Large intestine (tissue), 3 donors: Measurements from ENCODE around the gene DOCK2. TPM values are rescaled to one million over a fixed set of nuclear protein-coding genes. Genes with fewer than 3 reads are reported as not detected.

ENCODE experiments used
- DNase-seq, 2 donors: peaks; one replicate each; pipeline versions ENCODE4 v3.0.0 to v3.0.0-alpha.2; 2013
- H3K27ac ChIP-seq: one replicate; pipeline ENCODE4 v1.5.1; 2013; ENCODE audit warnings: low read length
- H3K27me3 ChIP-seq: 2 replicates; pipeline ENCODE4 v1.6.1; 2013; ENCODE audit warnings: low read length; ENCODE audit not compliant: control insufficient read depth, insufficient read depth
- H3K36me3 ChIP-seq: 2 replicates; pipeline ENCODE4 v1.6.1; 2013; ENCODE audit warnings: low read length; ENCODE audit not compliant: control insufficient read depth, insufficient read depth
- H3K4me1 ChIP-seq: one replicate; pipeline ENCODE4 v1.6.1; 2013; ENCODE audit warnings: low read length; ENCODE audit not compliant: control insufficient read depth, insufficient read depth
- H3K4me3 ChIP-seq: one replicate; pipeline ENCODE4 v1.5.1; 2013; ENCODE audit warnings: low read length
- H3K9me3 ChIP-seq: one replicate; pipeline ENCODE4 v1.6.1; 2013; ENCODE audit warnings: mild to moderate bottlenecking, low read depth, low read length, moderate library complexity; ENCODE audit not compliant: control insufficient read depth
- WGBS: methylation state at CpG from one replicate; pipeline ENCODE4 v1.1.5; 2013; ENCODE audit warnings: low lambda C conversion rate; ENCODE audit not compliant: insufficient coverage; 5-methylcytosine and 5-hydroxymethylcytosine counted together
- polyA plus RNA-seq: library from polyadenylated mRNA; unstranded; fragments of 120-200 nt; gene quantifications from one replicate; pipeline ENCODE4 v1.2.1, GENCODE V29; 2013

Gene DOCK2
- polyA plus RNA-seq, 1 donor, result 6.2 TPM

DNA sequence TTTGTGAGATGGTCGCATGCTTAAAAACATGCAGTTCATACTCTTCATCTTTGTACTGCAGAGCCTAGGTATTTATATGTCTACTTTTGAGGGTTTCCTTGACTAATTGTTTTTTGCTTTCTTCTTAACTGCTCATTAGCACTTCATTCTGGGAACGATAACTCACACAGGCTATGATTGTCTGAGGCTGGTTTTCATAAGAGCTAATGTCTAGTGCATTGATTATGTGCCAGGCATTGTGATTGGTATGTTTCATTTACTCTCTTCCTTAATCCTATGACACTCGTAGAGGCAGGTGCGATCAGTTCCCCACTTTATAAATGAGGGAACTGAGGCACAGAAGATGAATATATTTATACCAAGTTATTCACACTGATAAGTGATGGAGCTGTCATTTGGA, 249.6 kb downstream of the DOCK2 start:
- 100% methylated on average over 1 of the region's 4 CpGs for WGBS
- no peaks in the 10 kb centered on the region for H3K4me1 ChIP-seq
- no peak overlapping the region for H3K4me3 ChIP-seq
- no peak for DNase-seq
- H3K36me3 ChIP-seq, result no peaks in the 10 kb centered on the region
- no peak overlapping the region for H3K27ac ChIP-seq
- no peaks in the 10 kb centered on the region for H3K27me3 ChIP-seq
- no peaks in the 10 kb centered on the region for H3K9me3 ChIP-seq

GRCh38 chr5:169889572-169889971, 252.5 kb downstream of the DOCK2 start:
- DNase-seq, result no peak
- no peaks in the 10 kb centered on the region for H3K27me3 ChIP-seq
- H3K36me3 ChIP-seq, result no peaks in the 10 kb centered on the region
- no peak overlapping the region for H3K27ac ChIP-seq
- no CpG with 5 or more reads among the region's 4 CpGs for WGBS
- no peaks in the 10 kb centered on the region for H3K4me1 ChIP-seq
- no peaks in the 10 kb centered on the region for H3K9me3 ChIP-seq
- H3K4me3 ChIP-seq, result no peak overlapping the region

GRCh38 chr5:169893010-169893409, 255.9 kb downstream of the DOCK2 start:
- Histone ChIP-seq H3K4me3 (no peak overlapping the region), H3K9me3 (no peaks in the 10 kb centered on the region), H3K4me1 (no peaks in the 10 kb centered on the region), H3K27ac (no peak overlapping the region), H3K36me3 (no peaks in the 10 kb centered on the region), H3K27me3 (no peaks in the 10 kb centered on the region)
- DNase-seq, result no peak

DNA sequence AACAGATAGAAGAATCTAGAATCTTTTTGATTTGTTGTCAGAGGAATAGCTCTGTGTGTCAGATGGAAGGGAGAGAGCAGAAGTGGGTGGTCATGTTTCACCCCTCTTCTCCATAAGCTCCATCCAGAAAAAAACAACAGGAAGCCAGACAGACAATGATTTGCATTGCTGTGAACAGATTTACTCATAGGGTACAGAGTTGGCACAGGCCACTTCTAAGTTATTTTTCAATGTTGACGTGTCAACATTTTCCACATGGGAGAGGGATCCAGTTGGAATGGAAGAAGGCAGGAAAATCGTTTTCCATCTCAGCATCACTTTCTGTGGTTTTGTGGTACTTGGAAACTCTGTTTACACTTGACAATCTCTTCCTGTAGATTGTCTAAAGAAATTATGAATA, 256.5 kb downstream of the DOCK2 start:
- H3K9me3 ChIP-seq, result no peaks in the 10 kb centered on the region
- H3K4me1 ChIP-seq, result no peaks in the 10 kb centered on the region
- no peaks in the 10 kb centered on the region for H3K27me3 ChIP-seq
- WGBS, result no CpG with 5 or more reads among the region's 2 CpGs
- no peak overlapping the region for H3K27ac ChIP-seq
- no peak overlapping the region for H3K4me3 ChIP-seq
- H3K36me3 ChIP-seq, result no peaks in the 10 kb centered on the region
- DNase-seq, result no peak

GRCh38 chr5:169895926-169896325, 258.9 kb downstream of the DOCK2 start:
- H3K4me3 ChIP-seq, result no peak overlapping the region
- DNase-seq, result no peak
- no peak overlapping the region for H3K27ac ChIP-seq
- H3K9me3 ChIP-seq, result no peaks in the 10 kb centered on the region
- no CpG with 5 or more reads among the region's 7 CpGs for WGBS
- no peaks in the 10 kb centered on the region for H3K4me1 ChIP-seq
- H3K36me3 ChIP-seq, result no peaks in the 10 kb centered on the region
- no peaks in the 10 kb centered on the region for H3K27me3 ChIP-seq

GRCh38 chr5:169897481-169897880, 260.4 kb downstream of the DOCK2 start:
- no peaks in the 10 kb centered on the region for H3K36me3 ChIP-seq

DNA sequence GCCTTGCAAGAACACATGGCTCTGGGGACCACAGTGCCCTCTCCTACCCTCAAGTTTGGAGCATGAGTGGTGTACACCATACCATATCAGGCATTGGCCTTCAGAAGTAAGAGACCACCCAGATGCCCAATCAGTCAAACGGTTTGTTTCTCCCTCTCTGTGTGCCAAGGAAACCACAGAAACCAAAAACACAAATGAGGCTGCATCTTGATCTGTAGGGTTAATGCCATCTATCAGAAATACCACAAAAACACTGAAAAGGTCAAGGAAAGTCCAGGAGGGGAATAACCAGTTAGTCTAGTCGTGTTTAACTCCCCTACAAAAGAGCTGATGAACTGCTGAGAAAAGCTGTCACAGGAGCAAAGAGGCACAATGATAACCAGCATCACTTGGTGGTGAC, 264.8 kb downstream of the DOCK2 start:
- no peaks in the 10 kb centered on the region for H3K9me3 ChIP-seq
- H3K27ac ChIP-seq, result no peak overlapping the region
- WGBS, result no CpG with 5 or more reads among the region's 2 CpGs
- H3K27me3 ChIP-seq, result no peaks in the 10 kb centered on the region
- H3K4me3 ChIP-seq, result no peak overlapping the region
- H3K4me1 ChIP-seq, result no peaks in the 10 kb centered on the region
- no peak for DNase-seq
- no peaks in the 10 kb centered on the region for H3K36me3 ChIP-seq

More at GRCh38 chr5:169897481-169897880, 260.4 kb downstream of the DOCK2 start:
- no peaks in the 10 kb centered on the region for H3K27me3 ChIP-seq
- no CpG with 5 or more reads among the region's 4 CpGs for WGBS
- no peaks in the 10 kb centered on the region for H3K9me3 ChIP-seq
- no peak overlapping the region for H3K27ac ChIP-seq
- H3K4me1 ChIP-seq, result no peaks in the 10 kb centered on the region
- DNase-seq, result no peak
- H3K4me3 ChIP-seq, result no peak overlapping the region

DNA sequence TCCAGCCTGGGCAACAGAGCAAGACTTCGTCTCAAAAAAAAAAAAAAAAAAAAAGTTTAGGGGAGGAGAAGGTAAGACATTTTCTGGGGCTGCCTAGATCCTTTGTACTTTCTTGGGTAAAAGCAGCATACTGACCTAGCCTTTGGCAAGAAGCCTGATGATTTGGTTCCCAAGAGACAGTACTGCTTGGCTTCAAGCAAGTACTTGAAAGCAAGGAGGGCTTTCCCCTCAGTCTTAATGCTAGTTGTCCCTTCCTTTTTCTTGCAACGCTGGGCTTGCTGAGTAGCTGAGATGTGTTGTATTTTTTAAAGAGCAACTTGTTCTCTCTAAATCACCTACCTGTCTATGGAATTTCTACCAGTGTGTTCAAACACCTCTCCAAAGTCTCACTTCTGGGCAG, 267.0 kb downstream of the DOCK2 start:
- 100% methylated on average over 1 of the region's 2 CpGs for WGBS
- no peak for DNase-seq

GRCh38 chr5:169904508-169904907, 267.4 kb downstream of the DOCK2 start:
- H3K9me3 ChIP-seq, result no peaks in the 10 kb centered on the region
- H3K36me3 ChIP-seq, result no peaks in the 10 kb centered on the region
- 50% methylated on average over 2 of the region's 5 CpGs for WGBS
- H3K4me1 ChIP-seq, result no peaks in the 10 kb centered on the region
- H3K4me3 ChIP-seq, result no peak overlapping the region
- no peaks in the 10 kb centered on the region for H3K27me3 ChIP-seq
- no peak overlapping the region for H3K27ac ChIP-seq
- DNase-seq, result no peak

More for the DNA sequence above, 267.0 kb downstream of the DOCK2 start:
- no peaks in the 10 kb centered on the region for H3K36me3 ChIP-seq
- H3K4me1 ChIP-seq, result no peaks in the 10 kb centered on the region
- no peaks in the 10 kb centered on the region for H3K9me3 ChIP-seq
- no peak overlapping the region for H3K4me3 ChIP-seq
- H3K27me3 ChIP-seq, result no peaks in the 10 kb centered on the region
- no peak overlapping the region for H3K27ac ChIP-seq

DNA sequence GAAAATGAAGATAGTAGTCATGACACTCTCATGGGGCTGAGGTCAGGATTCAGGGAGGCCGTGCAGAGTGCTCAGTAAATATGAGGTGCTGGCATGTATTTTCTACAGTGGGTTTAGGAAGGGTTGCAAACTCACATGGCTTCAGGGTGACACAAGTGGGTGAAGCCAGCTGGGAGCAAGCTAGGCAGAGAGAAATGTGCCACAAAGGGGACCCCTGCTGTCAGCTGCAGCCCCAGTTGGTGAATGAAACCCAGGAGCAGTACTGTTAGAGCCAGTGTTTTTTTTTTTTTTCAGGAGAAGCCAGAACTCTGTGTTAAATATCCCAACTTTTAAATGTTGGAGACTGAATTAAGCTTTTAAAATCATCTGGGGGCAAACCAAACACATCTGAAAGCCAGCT, 267.9 kb downstream of the DOCK2 start:
- H3K9me3 ChIP-seq, result no peaks in the 10 kb centered on the region
- H3K4me1 ChIP-seq, result no peaks in the 10 kb centered on the region
- no peaks in the 10 kb centered on the region for H3K36me3 ChIP-seq
- H3K4me3 ChIP-seq, result no peak overlapping the region
- no peaks in the 10 kb centered on the region for H3K27me3 ChIP-seq
- WGBS, result no CpG with 5 or more reads among the region's 1 CpG
- no peak overlapping the region for H3K27ac ChIP-seq
- DNase-seq, result no peak

DNA sequence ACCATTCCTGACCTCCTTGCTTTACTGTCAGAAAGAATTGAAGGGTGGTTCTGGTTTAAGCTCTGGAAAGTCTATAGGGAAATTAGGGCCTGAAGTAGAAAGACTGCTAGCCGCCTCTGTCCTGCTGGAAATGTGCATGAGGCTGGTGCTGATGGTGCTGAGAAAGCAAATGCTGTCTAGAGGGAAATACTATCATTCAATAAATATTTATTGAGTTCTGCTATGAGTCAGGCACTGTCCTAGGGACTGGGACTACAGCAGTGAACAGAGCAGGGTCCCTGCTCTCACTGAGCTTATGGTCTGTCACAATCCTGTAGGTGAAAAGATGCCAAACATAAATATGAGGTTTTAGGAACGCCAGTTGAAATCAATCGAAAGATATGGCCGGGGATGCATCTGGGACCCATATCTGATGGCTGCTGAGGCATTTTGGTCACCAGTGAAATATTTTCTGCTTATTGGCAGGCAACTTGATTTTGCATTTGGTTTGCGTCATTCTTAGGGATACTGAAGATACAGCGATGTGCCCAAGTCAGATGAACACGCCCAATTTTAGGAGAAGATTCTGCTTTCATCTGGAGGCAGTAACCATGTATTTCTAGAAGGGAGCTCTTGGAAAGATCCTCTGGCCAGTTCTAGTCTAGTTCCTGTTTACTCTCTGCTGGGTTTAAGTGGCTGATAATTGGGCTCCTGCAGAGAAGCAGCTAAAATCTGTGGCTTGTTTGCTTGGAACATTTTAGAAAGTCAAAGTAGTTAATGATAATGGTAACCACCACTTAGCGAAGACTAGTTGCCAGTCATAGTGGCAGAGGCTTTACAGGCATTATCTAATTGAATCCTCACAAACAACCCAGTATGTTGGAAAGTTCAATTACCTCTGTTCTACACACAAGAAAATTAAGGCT, 269.9 kb downstream of the DOCK2 start:
- no peaks in the 10 kb centered on the region for H3K9me3 ChIP-seq
- no peak for DNase-seq
- H3K4me3 ChIP-seq, result no peak overlapping the region
- no CpG with 5 or more reads among the region's 8 CpGs for WGBS
- no peak overlapping the region for H3K27ac ChIP-seq
- H3K36me3 ChIP-seq, result no peaks in the 10 kb centered on the region
- H3K27me3 ChIP-seq, result no peaks in the 10 kb centered on the region
- H3K4me1 ChIP-seq, result no peaks in the 10 kb centered on the region
